ENCODE results near the gene LILRB5.
"Not testable (repeated sequence)": the region's sequence is repeated elsewhere in the genome, so short reads cannot be mapped to it uniquely, and the experiment has no call there.

The LILRB5 gene

GRCh38 chr19:54209811-54210494 is 47.1 kb downstream of the LILRB5 start:
- DNase-seq = peak; percentile 98

GRCh38 chr19:54209058-54209810 is 47.8 kb downstream of the LILRB5 start:
- no peak for DNase-seq

- DNase-seq = no peak
Observed at GRCh38 chr19:54208784-54209057, 48.4 kb downstream of the LILRB5 start.

GRCh38 chr19:54207983-54208783 is 48.9 kb downstream of the LILRB5 start:
- DNase-seq = peak; percentile 57

GRCh38 chr19:54207676-54207982 is 49.4 kb downstream of the LILRB5 start:
- no peak for DNase-seq

GRCh38 chr19:54207193-54207592 is 49.9 kb downstream of the LILRB5 start:
- not testable (repeated sequence) for DNase-seq

- DNase-seq = no peak
Observed at GRCh38 chr19:54206831-54207177, 50.3 kb downstream of the LILRB5 start.

- no peak for DNase-seq
Observed at GRCh38 chr19:54206030-54206830, 50.8 kb downstream of the LILRB5 start.

- DNase-seq = no peak
Observed at GRCh38 chr19:54204767-54205468, 52.2 kb downstream of the LILRB5 start.

- DNase-seq = no peak
Observed at GRCh38 chr19:54203151-54203611, 53.9 kb downstream of the LILRB5 start.

GRCh38 chr19:54201980-54202379 is 55.1 kb downstream of the LILRB5 start:
- DNase-seq = no peak

- no peak for DNase-seq
Observed at GRCh38 chr19:54201172-54201701, 55.8 kb downstream of the LILRB5 start.

Measured in NCI-H2029 (cell line).